Endothelial cell of umbilical vein (primary cell): Measurements from ENCODE around the gene TRMT44.

Experiments
- CTCF ChIP-seq, 2 donors: IDR thresholded peaks; 1 replicate in 1 of 2; 2 replicates in 1 of 2; pipeline ENCODE4 v1.5.1; 2011; ENCODE audit warnings: low read length in 2 of 2, mild to moderate bottlenecking in 2 of 2, moderate library complexity in 2 of 2, control low read depth in 1 of 2, inconsistent platforms in 1 of 2, low read depth in 1 of 2; ENCODE audit not compliant: insufficient read depth in 1 of 2; ENCODE audit errors: extremely low read depth in 1 of 2
- EZH2 ChIP-seq: IDR thresholded peaks from 2 replicates; pipeline ENCODE4 v1.6.1; 2012; ENCODE audit warnings: borderline replicate concordance, low read depth, mild to moderate bottlenecking, moderate library complexity, low read length, inconsistent platforms; ENCODE audit not compliant: severe bottlenecking
- JUN ChIP-seq: IDR thresholded peaks from 2 replicates; pipeline ENCODE4 v1.6.1; 2011; ENCODE audit warnings: borderline replicate concordance, low read depth; ENCODE audit not compliant: insufficient read length, insufficient read depth
- MYC ChIP-seq: IDR thresholded peaks from one replicate; pipeline ENCODE4 v1.6.1; 2011; ENCODE audit warnings: mild to moderate bottlenecking, low read depth, low read length

- TF ChIP-seq JUN (no peak), CTCF (IDR thresholded peaks at IDR 0.05; ENCODE audit: extremely low read depth in 1 of 2, insufficient read depth in 1 of 2, low read depth in 1 of 2, low read length in 2 of 2) (no peak), EZH2 (no peak), MYC (no peak)
These were observed 67.0 kb downstream of the TRMT44 start for GRCh38 chr4:8507624-8508023.
